ENCODE results near the gene YOD1.
A peak's percentile ranks its signal among the peaks of the same experiment; 100 is the strongest.

YOD1 gene

DNA sequence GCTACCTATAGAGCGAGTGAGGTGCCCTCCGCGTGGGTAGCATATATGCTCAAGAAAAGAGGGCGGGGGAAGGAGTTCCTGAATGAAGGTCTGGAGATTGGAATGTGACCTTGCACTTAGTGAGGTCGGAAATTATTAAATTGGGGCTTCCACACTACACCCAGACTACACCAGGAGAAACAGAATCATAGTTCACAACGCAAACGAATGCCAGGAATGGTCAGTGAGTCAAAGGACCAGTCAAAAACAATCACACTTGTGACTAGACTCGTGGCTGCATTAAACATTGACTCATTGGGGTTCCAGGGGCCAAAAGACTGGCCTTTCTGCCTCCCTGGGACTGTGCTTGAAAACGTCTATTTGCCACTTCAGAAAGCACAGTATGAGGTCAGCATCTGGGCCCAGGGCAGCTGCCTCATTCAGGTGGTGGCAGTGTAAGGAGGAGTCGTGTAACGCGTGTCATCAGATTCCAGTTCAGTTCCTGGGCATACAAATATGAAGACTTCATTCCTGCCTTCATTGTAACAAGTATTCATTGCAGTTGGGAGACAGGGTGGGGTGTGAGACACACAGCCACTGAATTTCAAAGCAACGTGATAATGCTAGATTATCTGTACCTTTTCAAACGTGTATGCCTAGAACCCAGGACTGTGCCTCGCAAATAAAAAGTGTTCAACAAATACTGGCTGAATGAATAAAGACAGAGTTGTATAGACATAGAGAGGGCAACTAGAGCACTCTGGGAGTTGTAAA, at the start of gene YOD1:
Gene YOD1 (minus strand): TSS at position 18 of the 753 bp plus-strand sequence. CDS start 178 bp downstream, outside the sequence.
- DNase-seq (ENCODE audit: low read depth, low spot score): no peak

DNA sequence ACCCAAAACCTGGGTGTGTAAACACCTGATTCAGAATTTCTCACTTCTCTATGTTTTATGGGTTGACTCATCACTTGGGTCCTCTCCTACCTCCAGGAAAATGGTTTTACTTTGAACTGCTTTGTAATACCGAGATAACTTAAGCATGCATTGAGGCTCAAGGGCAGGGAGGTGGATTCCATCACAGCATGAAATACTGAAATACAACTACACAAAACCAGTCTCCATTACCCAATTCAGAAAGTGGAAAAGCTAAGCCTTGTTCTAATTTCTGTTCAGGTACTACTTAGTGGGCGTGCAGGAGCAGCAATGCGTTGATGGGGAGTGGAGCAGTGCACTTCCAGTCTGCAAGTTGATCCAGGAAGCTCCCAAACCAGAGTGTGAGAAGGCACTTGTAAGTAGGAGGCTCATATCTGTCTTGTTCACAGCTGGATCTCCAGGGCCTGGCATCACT, 46.9 kb upstream of the YOD1 start:
- DNase-seq (ENCODE audit: low read depth, low spot score): no peak

DNA sequence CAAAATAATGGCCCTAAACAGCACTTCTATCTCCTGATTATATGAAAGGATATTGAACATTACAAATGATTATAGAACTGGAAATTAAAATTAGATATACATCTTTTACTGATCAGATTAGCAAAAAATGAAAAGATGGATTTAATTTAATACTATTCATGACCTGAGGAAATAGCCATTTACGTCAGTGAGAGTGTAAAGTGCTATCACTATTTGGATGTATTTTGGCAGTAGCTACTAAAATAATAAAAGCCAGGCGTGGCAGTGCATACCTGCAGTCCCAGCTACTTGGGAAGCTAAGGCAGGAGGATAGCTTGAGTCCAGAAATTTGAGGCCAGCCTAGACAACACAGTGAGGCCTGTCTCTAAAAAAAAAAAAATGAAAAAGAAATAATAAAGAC, 42.9 kb upstream of the YOD1 start:
- DNase-seq (ENCODE audit: low read depth, low spot score): no peak

DNA sequence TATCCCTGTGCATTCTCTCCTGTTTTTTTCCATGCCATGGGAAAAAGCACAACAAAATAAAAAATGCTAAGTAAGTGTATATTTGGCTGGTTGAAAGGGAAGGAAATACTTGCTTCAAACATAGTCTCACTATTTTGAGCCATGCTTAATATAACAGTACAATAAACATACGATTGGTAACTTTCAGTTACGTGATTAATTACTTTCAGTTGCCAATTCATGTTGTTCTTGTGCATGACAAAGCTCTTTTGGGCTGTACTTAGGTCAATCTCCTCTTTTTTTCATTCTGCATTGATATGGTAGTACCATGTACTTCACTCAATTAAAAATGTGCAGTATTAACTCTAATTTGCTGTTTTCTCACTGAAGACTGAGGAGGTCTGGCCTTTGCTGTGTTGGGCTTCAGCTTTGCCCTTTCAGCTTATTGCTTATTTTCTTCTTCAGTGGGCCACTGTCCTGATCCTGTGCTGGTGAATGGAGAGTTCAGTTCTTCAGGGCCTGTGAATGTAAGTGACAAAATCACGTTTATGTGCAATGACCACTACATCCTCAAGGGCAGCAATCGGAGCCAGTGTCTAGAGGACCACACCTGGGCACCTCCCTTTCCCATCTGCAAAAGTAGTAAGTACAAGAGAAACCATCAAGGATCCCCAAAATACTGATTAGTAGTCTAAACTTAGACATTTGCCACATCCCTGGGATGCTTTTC, 40.3 kb upstream of the YOD1 start:
- DNase-seq (ENCODE audit: low read depth, low spot score): no peak

DNA sequence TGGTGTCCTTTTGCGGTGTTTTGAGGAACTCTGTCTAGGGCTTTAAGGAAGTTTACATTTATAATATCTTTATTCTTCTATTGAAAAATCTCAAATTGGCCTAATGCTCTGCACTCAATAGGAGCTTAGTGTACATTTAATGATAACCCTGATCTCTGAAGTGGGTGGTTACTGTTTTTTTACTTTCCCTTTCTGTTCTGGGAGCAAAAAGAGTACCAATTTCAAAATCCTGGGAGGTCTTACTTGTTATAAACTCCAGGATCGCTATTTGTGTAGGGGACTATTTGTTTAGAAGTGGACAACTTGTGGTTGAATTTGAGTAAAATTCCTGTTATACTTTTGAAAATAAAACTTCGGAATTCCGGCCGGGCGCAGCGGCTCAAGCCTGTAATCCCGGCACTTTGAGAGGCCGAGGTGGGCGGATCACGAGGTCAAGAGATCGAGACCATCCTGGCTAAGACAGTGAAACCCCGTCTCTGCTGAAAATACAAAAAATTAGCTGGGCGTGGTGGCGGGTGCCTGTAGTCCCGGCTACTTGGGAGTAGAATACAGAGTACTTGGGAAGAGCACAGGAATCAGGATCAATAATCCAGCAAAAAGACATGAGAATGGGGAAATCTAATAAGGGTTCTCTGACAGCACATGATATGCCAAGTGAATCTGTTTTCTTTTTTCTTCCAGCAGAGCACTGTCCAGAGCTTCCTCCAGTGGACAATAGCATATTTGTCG, 38.8 kb upstream of the YOD1 start:
- no peak for DNase-seq (ENCODE audit: low read depth, low spot score)

DNA sequence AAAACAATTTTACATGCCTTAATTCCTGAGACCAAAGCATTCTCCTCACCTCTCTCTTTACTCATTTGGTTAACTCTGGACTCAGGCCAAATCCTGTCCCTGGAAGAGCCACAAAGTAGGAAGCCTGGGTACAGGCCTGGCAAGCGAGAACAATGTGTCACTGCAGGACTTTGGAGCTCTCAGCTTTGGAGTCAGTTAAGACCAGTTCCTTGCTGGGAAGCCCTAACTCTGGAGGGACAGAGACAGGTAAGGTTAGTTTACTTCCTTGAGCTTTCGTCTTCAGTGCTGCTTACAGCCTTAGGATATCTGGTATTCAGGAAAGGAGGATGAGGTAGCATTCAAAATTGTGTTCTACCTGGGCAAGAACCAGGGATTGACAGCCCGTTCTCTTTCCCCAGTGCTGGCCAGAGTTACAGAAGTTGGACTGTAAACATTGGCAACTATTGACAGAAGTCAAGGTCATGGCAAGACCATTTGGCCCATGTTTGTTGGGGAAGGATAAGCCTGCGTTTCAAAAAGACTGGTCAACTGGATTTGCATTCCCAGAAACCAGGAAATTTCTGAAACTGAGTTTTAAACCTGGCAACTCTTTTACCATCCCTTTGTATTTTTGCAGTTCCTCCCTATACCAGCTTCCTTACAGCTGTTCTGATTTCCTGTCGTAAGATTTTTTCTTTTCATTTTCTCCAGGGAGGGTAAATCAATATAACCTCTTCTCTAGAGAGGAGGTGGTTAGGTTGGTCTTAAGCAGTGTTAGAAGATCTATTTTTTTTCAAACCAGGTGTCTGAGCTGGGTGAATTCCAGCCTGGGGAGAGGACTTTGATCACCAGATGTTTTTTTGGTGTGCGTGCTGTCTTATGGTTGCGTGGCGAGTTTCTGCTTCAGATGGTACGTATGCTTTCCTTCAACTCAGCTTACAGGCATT, 38.0 kb upstream of the YOD1 start, which contains the start of gene C4BPB:
Gene C4BPB (plus strand): TSS at position 160 of the 926 bp plus-strand sequence. CDS start 672 bp downstream, at position 832.
- no peak for DNase-seq (ENCODE audit: low read depth, low spot score)

DNA sequence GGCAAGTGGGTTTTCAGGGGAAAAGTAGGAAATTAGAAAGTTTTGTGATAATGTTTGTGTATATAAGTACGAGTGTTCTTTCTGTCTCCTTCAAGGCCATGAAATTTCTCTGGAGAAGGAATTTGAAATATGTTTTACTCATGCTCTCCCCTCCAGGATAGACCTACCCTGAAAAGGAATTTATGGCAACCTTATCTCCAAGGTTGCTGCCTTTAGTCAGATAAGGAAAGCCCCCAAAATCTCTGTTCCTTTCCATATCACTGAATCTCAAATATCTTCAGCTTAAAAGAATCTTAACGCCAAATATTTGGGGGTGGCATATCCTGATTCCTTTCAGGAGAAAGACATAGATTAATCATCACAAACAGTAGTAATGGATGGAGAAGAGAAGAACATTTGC, 37.2 kb upstream of the YOD1 start:
- no peak for DNase-seq (ENCODE audit: low read depth, low spot score)

DNA sequence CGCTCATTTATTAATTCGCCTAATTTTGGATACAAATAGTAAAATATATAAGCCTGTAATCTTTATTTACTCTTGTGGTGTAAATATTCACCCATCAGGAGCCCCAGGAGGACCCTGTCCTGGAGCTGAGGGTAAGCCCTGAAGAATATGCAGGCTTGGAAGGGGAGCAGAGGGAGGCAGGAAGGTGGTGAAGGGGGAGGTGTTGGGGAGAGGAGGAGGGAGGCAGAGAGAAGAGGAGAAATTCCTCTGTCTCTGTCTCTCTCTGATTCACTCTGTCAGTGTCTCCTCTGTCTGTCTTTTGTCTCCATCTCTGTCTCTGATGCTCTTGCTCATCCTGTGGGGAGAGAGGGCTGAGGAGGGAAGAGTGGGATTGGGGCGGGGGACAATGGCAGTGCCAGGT, 34.9 kb upstream of the YOD1 start:
- no peak for DNase-seq (ENCODE audit: low read depth, low spot score)

DNA sequence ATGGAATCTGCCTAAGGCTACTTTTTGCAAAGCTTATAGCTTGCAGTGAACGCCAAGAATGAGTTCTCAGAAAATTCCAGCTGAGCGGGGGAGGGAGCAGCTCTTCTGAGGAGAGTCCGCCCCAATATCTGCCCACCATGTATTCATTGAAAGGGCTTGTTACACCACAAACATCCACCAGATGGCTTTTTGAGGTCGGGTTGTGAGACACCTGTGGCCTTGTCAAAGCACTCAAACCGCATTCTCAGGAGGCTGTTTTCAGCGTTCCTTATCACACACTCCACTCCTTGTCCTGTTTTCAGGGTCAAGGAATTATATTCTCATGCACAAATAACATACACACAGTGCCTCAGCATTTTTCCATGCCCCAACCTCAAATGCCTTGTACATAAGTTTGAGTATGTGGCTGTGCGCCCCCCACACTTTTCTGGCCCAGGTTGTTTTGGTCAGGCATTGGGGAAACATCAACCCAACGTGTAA, 33.7 kb upstream of the YOD1 start:
- DNase-seq (ENCODE audit: low read depth, low spot score): peak; percentile 38

DNA sequence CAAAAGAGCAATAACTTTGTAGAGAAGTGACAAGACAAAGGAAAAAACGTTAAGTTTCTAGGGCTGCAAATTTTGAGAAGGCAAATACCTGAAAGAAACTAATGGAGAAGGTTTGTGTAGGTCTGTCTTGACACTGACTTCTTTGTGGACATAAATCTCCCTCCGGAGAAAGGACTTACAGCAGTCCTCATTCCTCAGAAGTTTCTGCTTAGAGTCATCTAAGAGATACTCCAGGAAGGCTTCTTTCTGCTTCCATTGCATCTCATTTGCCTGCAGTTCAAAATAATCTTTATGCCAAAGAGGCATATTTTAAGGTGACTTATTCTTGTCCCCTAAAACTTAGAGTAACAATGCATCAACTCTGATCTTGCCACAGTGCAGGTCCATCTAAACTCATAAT, 33.2 kb upstream of the YOD1 start:
- DNase-seq (ENCODE audit: low read depth, low spot score): no peak

DNA sequence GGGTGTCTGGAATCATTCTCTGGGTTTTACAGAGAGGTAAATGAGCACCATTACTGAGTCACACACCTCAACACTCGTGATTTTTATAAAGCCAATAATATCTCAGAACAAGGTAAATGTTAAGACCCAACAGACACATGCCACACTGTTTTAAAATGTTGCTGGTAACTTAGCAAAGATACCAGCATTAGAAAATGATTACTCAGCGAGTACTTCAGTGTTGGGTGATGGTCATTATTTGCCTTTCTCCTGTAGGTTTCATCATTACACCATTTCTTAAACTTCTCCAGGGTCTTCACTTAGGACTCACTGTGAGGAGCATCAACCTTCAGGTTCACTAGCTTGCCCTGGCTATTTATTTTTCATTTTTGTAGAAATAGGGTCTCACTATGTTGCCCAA, 30.8 kb upstream of the YOD1 start:
- DNase-seq (ENCODE audit: low read depth, low spot score): no peak

DNA sequence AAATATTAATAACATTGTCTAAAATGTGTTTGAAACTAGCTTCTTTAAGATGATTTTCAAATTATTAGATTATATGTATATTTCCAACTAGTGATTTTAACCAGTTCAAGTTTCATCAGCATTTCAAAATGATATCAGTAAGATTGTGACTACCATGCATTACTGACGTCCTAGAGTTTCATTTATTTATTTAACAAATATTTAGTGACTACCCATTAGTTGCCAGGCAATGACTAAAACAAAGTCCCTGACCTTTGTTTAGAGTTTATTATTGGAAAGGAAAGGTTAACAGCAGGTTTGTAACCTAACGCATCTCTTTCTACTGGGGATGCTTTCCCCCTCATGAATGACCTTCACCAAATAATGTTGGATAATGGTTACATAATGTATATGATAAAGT, 30.1 kb upstream of the YOD1 start:
- no peak for DNase-seq (ENCODE audit: low read depth, low spot score)

DNA sequence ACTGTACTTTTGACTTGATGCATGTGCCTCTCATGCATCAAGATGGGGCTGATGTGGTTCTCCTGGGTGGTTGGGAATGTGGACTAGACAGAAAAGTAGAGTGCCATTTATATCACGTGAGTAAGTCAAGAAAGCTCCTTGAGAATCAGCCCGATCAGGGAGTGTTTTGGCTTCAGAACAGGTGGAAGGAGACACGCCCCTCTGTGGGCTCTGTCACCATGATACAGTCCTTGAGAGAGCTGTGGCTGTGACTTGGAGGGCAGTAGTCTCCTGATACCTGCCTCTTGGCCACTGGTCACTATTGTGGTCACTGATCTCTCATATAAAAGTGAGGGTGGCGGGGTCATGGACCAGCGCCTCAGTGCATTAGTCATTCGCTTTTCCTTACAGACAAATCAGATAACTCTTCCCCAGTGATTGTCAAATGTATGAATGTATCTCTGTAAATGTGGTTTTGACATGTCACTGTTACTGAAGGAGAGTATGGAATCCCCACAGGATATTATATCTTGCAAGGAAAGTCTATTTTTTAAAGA, 28.8 kb upstream of the YOD1 start:
- DNase-seq (ENCODE audit: low read depth, low spot score): no peak

DNA sequence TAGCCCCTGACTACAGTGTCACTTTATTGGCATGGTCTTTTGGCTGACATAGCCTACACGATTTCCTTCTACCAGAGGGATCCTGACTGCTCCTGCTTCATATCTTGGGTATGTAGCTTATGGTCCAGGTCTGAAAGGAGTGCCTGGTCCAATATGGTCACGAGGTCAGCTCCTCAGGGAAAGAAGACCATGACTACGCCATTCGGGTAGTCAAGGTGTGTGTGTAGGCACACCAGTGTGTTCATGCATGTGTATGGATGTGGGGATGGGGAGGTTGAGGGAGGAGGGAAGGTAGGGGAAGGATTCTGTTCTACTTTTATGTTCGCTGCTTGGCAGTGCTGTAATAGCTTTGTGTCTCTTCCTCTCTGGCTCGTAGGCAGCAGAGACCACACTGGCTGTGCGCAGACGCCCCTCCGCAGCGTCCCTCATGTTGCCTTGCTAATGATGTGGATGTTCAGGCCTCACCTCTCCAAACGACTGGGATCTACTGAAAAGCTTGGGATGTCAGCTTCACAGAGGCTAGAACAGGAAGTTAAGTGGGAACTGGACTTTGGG, 27.6 kb upstream of the YOD1 start:
- DNase-seq (ENCODE audit: low read depth, low spot score): no peak

DNA sequence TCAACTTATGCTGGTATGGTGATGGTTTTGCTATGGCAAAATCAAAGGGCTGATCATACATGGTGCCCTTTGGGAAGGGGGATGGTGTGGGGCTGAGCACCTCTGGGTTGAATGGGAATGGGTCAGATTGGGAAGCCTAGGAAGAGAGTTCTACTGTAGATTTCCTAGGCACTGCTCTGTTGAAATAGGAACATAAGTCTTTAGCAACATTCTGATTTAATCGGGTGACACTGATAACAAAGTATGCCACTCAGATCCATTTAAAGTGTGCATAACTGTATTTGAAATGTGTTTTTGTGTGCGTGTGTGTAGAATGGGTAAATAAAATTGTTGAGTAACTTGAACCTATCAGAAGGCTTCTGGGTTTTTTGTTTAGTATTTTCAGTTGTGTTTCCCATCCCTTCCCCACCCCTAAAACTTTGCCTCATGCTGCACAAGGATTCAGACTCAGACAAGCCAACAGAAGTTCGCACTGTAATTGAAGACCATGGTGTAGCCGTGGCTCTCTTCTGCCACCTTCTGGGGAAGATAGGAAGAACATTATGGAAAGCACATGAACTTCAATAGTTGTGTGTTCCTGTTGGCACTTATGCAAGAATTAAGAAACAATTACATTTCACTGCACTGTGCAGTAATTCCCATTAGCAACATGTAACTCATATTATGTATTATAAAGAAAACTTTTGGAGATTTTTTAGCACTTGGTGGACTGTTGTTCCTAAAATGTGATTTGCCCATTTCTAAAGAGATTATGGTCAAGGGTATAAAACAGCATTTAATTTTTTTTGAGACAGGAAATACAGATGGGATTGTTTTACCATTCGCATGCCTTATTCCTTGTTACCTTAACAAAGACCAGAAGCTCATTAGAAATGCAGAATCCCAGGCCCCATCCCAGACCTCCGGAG, 26.7 kb upstream of the YOD1 start:
- DNase-seq (ENCODE audit: low read depth, low spot score): peak; percentile 33

DNA sequence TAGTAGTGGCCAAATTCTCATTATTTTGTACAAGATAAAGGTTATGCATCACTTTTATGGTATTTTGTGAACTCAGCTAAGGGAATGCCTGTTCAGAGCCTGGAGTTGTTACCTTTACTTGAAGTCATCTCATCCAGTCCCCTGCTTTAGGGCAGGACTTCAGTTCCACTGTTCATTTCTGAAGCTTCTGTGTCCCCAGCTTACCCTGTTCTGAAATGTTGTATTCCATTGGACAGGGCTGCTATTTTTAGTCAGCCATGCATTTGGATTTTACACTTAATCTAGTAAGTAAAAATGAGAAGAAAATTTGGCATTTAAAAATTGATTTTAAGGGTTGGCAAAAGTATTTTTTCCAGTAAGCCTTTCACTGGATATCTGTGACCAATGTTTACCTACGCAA, 26.0 kb upstream of the YOD1 start:
- DNase-seq (ENCODE audit: low read depth, low spot score): no peak

DNA sequence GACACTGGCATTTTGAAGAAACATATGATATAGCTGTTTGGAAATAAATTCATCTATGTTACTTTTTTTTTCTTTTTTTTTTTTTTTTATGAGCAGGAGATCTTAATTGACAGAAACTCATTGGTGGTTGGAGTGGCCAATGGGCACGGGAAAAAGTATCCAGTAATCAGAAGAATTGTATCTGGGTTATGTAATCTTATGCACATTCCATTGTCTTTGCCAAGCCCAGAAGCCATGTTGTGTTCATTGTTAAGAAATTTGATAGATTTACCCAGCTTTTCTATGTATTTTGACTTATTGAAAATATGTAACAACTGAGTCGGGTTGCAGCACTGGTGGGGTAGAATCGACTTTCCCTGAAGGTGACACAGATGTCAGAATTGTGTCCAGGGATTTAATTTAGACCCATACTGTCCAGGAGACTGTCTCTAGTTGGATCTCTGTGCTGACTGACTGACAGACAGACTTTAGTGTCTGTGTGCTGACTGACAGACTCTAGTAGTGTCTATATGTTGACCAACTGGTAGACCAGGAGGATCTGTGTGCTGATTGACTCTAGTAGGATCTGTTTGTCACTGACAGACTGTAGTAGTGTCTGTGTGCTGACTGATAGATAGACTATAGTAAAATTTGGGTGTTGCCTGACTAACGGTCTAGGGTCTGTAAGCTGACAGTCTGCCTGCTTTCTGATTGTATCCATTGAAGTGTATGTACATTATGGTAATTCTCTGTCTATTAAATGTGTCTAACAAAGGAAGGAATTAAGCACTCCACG, 25.4 kb upstream of the YOD1 start:
- DNase-seq (ENCODE audit: low read depth, low spot score): no peak

DNA sequence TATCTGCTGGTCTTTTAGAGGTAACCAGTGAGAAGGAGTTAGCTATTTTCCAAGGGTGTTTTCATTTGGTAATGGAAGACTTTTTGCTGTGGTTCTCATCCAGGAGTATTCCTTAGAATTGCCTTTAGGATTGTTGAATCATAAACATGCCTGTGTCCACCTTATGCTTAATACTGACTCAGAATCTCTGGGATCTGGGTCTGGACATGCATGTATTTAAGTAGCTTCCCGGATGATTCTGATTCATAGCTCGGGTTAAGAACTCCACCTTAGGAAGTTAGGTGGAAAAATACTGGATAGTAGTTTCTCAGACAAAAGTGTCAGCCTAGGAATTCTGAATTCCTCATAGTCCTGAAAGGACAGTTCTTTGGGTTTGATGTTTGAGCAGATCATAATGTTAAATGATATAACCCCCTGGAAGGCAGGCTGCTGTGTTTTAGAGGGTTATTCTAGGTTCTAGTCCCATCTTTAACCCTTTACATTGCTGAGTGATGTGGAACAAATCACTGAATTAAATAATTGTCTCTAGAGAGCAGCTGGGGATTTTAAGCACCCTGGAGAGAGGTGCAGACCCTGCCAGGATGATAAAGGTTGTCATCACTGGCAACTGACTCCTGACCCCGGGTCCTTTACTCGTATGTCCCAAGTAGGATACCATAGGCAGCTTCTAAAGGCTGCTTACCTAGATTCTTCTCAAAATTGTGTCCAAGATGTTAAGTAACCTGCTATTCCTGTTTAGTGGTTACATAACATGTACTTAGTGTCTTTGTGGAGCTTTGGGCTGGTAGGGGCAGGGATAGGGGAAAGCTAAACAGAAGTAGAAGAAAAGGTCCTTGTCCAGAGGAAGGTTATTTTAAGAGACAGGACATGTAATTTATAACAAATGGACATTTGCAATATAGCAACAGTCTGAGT, 23.2 kb upstream of the YOD1 start:
- no peak for DNase-seq (ENCODE audit: low read depth, low spot score)

Data from activated naive CD8-positive, alpha-beta T cell treated with anti-CD3 and anti-CD28 coated beads, Interleukin-2, amount 50 U/mL, for 16 hours (primary cell).